H1 (cell line): ENCODE measurements around the gene FBXL17. TPM values are rescaled to one million over a fixed set of nuclear protein-coding genes. Genes with fewer than 3 reads are reported as not detected.

Experiments
- ASH2L ChIP-seq: fragments of 200-600, 300-600 bp; sonication (generic); IDR thresholded peaks from one replicate; pipeline ENCODE4 v1.7.1; 2017; ENCODE audit warnings: low read length
- CBX8 ChIP-seq: fragments of 300-800, 300-1000 bp; sonication (generic); IDR thresholded peaks from 2 replicates; pipeline ENCODE4 v1.7.1; 2016; ENCODE audit warnings: low read depth, low read length, borderline replicate concordance
- CHD1 ChIP-seq: IDR thresholded peaks from 2 replicates; pipeline ENCODE4 v1.6.1; 2012; ENCODE audit warnings: low read depth, low read length, improper control_type of control experiment
- CREB1 ChIP-seq: IDR thresholded peaks from 2 replicates; pipeline ENCODE4 v1.6.1; 2012; ENCODE audit warnings: inconsistent platforms
- CTBP2 ChIP-seq: IDR thresholded peaks from 2 replicates; pipeline ENCODE4 v1.7.0; 2011; ENCODE audit warnings: borderline replicate concordance, mild to moderate bottlenecking, moderate library complexity, mixed read lengths, low read length; ENCODE audit not compliant: insufficient read depth, insufficient read length
- EP300 ChIP-seq, 2 experiments: IDR thresholded peaks; 1 replicate in 1 of 2; 2 replicates in 1 of 2; pipeline ENCODE4 v1.6.1; 2011 to 2012; ENCODE audit warnings: low read depth in 2 of 2, low read length in 2 of 2, mild to moderate bottlenecking in 2 of 2, borderline replicate concordance in 1 of 2, inconsistent platforms in 1 of 2, moderate library complexity in 1 of 2
- HDAC2 ChIP-seq, 2 experiments: fragments of 300-600 bp in 1 of 2; sonication (generic) in 1 of 2; IDR thresholded peaks; 2 replicates each; pipeline ENCODE4 v1.6.1; 2011 to 2012; ENCODE audit warnings: low read depth in 2 of 2, low read length in 2 of 2, mild to moderate bottlenecking in 2 of 2, moderate library complexity in 2 of 2, borderline replicate concordance in 1 of 2, inconsistent platforms in 1 of 2
- HDAC6 ChIP-seq: IDR thresholded peaks from one replicate; pipeline ENCODE4 v1.7.1; 2012; ENCODE audit warnings: low read depth, mild to moderate bottlenecking, inconsistent platforms, low read length, moderate library complexity
- KDM4A ChIP-seq: IDR thresholded peaks from one replicate; pipeline ENCODE4 v1.7.1; 2012; ENCODE audit warnings: low read depth, mild to moderate bottlenecking, moderate library complexity, low read length, inconsistent platforms; ENCODE audit not compliant: severe bottlenecking
- TAF1 ChIP-seq: IDR thresholded peaks from 2 replicates; pipeline ENCODE4 v1.6.1; 2011; ENCODE audit warnings: mild to moderate bottlenecking, low read depth, low read length
- TBP ChIP-seq: IDR thresholded peaks from 2 replicates; pipeline ENCODE4 v1.6.1; 2011; ENCODE audit warnings: low read depth, low read length, improper control_type of control experiment
- TCF12 ChIP-seq: IDR thresholded peaks from 2 replicates; pipeline ENCODE4 v1.6.1; 2011; ENCODE audit warnings: low read depth, mild to moderate bottlenecking, low read length
- TEAD4 ChIP-seq: IDR thresholded peaks from 2 replicates; pipeline ENCODE4 v1.6.1; 2012; ENCODE audit warnings: low read depth, low read length, inconsistent platforms, mixed read lengths
- ZNF274 ChIP-seq: IDR thresholded peaks from 2 replicates; pipeline ENCODE4 v1.7.0; 2012; ENCODE audit warnings: low read length, borderline replicate concordance; ENCODE audit errors: extremely low read depth
- polyA plus RNA-seq, 7 experiments: library from polyadenylated mRNA; depleted of rRNA in 3 of 7; stranded (reverse) in 5 of 7; unstranded in 2 of 7; fragments of >200 nt in 5 of 7; fragments of 200-250 nt in 2 of 7; gene quantifications; 1 replicate in 5 of 7; 2 replicates in 1 of 7; 4 replicates in 1 of 7; pipeline versions ENCODE4 v1.2.1 to v1.2.3, GENCODE V29; 2011 to 2013; ENCODE audit warnings: missing spikeins in 2 of 7, mixed read lengths in 2 of 7
- total RNA-seq: library from RNA; stranded (reverse); fragmentation: NEBNext Ultra II Directional; extraction: Animal tissue kit (Norgen Biotek cat#: 25700); gene quantifications from 2 replicates; pipeline ENCODE4 v1.2.1, GENCODE V29; 2021
- TF ChIP-seq, protein P1 (sequence below): IDR thresholded peaks from 2 replicates; pipeline ENCODE4 v1.6.1; 2012; ENCODE audit warnings: low read length, inconsistent platforms
- TF ChIP-seq, protein P2 (sequence below): IDR thresholded peaks from 2 replicates; pipeline ENCODE4 v1.6.1; 2011; ENCODE audit warnings: low read length, improper control_type of control experiment
- TF ChIP-seq, protein P3 (sequence below): IDR thresholded peaks from 2 replicates; pipeline ENCODE4 v1.6.1; 2012; ENCODE audit warnings: inconsistent platforms

The FBXL17 gene
- total and polyA plus RNA-seq, 2 of the 8 experiments (the other 6 are each of a cell fraction or from before 2014, with no cell fraction given), result 0.35 to 4.3 TPM

DNA sequence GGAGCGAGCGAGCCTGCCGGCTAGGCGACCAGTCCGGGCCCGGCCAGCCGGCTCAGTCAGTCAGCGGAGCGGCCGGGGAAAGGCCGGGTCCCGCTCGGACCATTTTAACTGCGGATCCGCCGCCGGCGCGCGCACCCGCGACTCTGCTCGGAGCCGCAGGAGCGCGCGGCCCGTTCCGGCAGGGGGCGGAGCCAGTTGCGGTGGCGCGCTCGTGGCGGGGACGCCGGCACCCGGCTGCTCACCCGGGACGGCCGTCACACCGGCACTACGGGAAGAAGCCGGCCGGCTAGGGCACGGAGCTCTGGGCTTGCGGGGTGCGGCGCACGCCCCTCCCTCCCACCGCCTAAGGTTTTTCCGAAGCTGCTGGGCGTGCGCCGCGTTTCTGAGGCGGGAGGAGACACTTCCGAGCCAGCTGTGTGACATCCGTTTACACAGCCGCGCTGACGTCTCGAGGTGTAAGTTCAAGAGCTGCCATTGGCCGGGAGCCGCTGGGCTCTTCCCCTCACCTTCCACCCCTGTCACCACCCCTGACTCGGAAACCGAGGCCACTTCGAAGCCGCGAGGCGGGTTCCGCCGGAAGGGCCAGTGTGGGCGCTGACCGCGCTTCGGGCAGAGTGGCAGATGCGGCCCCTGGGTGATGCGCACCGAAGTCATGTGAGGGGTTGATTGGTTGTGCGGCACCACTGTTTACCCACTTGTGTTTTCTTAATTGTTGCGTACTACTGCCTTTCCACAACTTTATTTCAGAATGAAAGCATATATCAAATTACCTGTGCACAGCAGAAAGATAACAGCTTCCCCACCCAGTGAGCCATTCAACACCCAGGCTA is at the start of gene FBXL17 (continued):
- TF ChIP-seq, protein P1, sequence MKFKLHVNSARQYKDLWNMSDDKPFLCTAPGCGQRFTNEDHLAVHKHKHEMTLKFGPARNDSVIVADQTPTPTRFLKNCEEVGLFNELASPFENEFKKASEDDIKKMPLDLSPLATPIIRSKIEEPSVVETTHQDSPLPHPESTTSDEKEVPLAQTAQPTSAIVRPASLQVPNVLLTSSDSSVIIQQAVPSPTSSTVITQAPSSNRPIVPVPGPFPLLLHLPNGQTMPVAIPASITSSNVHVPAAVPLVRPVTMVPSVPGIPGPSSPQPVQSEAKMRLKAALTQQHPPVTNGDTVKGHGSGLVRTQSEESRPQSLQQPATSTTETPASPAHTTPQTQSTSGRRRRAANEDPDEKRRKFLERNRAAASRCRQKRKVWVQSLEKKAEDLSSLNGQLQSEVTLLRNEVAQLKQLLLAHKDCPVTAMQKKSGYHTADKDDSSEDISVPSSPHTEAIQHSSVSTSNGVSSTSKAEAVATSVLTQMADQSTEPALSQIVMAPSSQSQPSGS, result no peak
- TF ChIP-seq ZNF274 (no peak), CTBP2 (peak; percentile 47), HDAC2 (IDR thresholded peaks at IDR 0.05; ENCODE audit: borderline replicate concordance in 1 of 2, low read depth in 2 of 2, low read length in 2 of 2) (peak in 1 of 2 experiments; percentile 64; a peak in 2 of 4 replicates), TAF1 (peak; percentile 75), TCF12 (0 out of 2 replicates have a peak, but pooled peaks have one; percentile 40), EP300 (IDR thresholded peaks at IDR 0.05; ENCODE audit: borderline replicate concordance in 1 of 2, low read depth in 2 of 2, low read length in 2 of 2) (peak in 1 of 2 experiments; percentile 99; a peak in 1 of 3 replicates), CBX8 (no peak), ASH2L (peak; percentile 98), TBP (peak; percentile 65; the same call in 1 of the 2 replicates), CREB1 (peak; percentile 87), KDM4A (peak; percentile 55), HDAC6 (no peak), CHD1 (no peak), TEAD4 (0 out of 2 replicates have a peak, but pooled peaks have one; percentile 7)
- TF ChIP-seq, protein P2, sequence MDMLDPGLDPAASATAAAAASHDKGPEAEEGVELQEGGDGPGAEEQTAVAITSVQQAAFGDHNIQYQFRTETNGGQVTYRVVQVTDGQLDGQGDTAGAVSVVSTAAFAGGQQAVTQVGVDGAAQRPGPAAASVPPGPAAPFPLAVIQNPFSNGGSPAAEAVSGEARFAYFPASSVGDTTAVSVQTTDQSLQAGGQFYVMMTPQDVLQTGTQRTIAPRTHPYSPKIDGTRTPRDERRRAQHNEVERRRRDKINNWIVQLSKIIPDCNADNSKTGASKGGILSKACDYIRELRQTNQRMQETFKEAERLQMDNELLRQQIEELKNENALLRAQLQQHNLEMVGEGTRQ, result peak; percentile 22; the same call in 1 of the 2 replicates
- TF ChIP-seq, protein P3, sequence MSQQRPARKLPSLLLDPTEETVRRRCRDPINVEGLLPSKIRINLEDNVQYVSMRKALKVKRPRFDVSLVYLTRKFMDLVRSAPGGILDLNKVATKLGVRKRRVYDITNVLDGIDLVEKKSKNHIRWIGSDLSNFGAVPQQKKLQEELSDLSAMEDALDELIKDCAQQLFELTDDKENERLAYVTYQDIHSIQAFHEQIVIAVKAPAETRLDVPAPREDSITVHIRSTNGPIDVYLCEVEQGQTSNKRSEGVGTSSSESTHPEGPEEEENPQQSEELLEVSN, result peak; percentile 88
